NB4 (cell line): Measurements from ENCODE around the gene CTNNAL1.

Experiments used
- DNase-seq: peaks from one replicate; pipeline ENCODE4 v3.0.0; 2010; ENCODE audit warnings: low read depth
- H3K4me3 ChIP-seq: one replicate; pipeline ENCODE4 v1.5.1; 2011; ENCODE audit warnings: mild to moderate bottlenecking, low read depth, low read length, moderate library complexity
- CTCF ChIP-seq: IDR thresholded peaks from one replicate; pipeline ENCODE4 v1.5.1; 2012; ENCODE audit warnings: low read depth, low read length
- MYC ChIP-seq: IDR thresholded peaks from 2 replicates; pipeline ENCODE4 v1.6.1; 2011; ENCODE audit warnings: low read depth, low read length
- POLR2A ChIP-seq: IDR thresholded peaks from 2 replicates; pipeline ENCODE4 v1.6.1; 2011; ENCODE audit warnings: mild to moderate bottlenecking; ENCODE audit not compliant: insufficient read length; ENCODE audit errors: extremely low read depth
- TF ChIP-seq, protein P1 (sequence below): IDR thresholded peaks from 2 replicates; pipeline ENCODE4 v1.6.1; 2011; ENCODE audit warnings: low read depth, low read length

Gene CTNNAL1

GRCh38 chr9:108950168-108950567 is 63.1 kb downstream of the CTNNAL1 start:
- TF ChIP-seq POLR2A, result no peak
- TF ChIP-seq, protein P1, sequence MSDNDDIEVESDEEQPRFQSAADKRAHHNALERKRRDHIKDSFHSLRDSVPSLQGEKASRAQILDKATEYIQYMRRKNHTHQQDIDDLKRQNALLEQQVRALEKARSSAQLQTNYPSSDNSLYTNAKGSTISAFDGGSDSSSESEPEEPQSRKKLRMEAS, result no peak
- no peak for TF ChIP-seq CTCF
- TF ChIP-seq MYC, result no peak
- DNase-seq, result no peak
- H3K4me3 ChIP-seq, result no peak overlapping the region

DNA sequence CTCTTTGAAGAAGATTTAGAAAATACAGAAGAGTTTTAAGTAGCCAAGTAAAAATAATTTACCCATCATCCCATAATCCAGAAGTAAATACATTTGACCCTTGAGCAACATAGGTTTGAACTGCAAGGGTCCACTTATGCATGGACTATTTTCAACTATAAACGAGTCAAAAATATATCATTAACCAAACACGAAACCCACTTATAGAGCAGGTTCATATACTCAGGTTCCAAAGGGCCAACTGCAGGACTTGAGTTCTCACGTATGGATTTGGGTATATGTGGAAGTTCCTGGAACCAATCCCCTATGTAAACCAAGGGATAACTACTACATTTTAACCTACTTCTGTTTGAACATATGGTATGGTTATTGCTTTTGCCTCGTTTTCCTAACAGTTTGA is 73.3 kb downstream of the CTNNAL1 start:
- no peak for DNase-seq
- H3K4me3 ChIP-seq, result no peak overlapping the region
- TF ChIP-seq CTCF, result no peak
- no peak for TF ChIP-seq POLR2A

DNA sequence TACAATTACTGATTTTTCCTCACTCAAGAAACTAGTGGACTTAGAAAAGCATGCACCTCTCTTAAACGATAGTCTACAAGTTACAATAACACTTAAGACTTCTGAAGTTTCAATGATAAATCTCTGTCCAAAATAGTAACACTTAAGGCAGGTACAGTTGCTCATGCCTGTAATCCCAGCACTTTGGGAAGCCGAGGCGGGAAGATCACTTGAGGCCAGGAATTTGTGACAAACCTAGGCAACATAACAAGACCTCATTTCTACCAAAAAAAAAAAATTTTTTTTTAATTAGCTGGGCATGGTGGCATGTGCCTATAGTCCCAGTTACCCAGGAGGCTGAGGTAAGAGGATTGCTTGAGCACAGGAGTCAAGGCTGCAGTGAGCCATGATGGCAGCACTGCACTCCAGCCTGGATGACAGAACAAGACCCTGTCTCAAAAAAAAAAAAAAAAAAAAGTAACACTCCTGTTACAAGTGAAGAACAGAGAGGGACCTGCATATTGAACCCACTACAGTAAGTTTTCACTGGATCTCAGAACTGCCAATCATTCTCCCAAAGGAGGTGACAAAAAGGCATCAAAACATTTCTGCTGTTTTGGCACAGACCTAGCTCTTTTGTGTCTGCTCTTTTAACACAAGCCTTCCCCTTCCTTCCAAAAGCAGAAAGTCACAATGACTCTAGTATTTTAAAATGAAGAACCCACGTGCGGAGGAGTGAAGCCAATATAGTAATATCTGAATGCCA is 75.6 kb downstream of the CTNNAL1 start:
- H3K4me3 ChIP-seq, result no peak overlapping the region
- TF ChIP-seq MYC, result no peak
- no peak for TF ChIP-seq POLR2A
- no peak for TF ChIP-seq CTCF
- TF ChIP-seq, protein P1, result no peak

GRCh38 chr9:108934323-108934893 is 78.9 kb downstream of the CTNNAL1 start, which contains the start of gene ABITRAM:
Gene ABITRAM, plus strand, starts transcription at chr9:108934400. Its CDS starts 87 bp downstream, at chr9:108934487.
- no peak for TF ChIP-seq POLR2A
- no peak for TF ChIP-seq CTCF
- TF ChIP-seq, protein P1, result peak; percentile 58; the same call in 1 of the 2 replicates
- TF ChIP-seq MYC, result peak; percentile 27; the same call in 1 of the 2 replicates
- H3K4me3 ChIP-seq, result peak within 1 kb of the TSS; percentile 97
- peak; percentile 87 for DNase-seq

More for the DNA sequence above, 75.6 kb downstream of the CTNNAL1 start:
- no peak for DNase-seq

GRCh38 chr9:108933718-108934322 is 79.5 kb downstream of the CTNNAL1 start, which contains the start of gene ELP1:
Gene ELP1, minus strand, starts transcription at chr9:108934124. Its CDS starts 2,978 bp downstream, at chr9:108931146.
- H3K4me3 ChIP-seq, result peak within 1 kb of the TSS; percentile 97
- TF ChIP-seq, protein P1, result no peak
- TF ChIP-seq POLR2A (peak; percentile 25), CTCF (peak; percentile 37), MYC (peak; percentile 58; the same call in 1 of the 2 replicates)
- DNase-seq, result peak; percentile 96
